ENCODE data around the gene SRSF3. TPM values are rescaled to one million over a fixed set of nuclear protein-coding genes. Genes with fewer than 3 reads are reported as not detected.

SRSF3 gene
- total and polyA plus RNA-seq, 9 of the 15 experiments (the other 6 are each of a cell fraction or from before 2014, with no cell fraction given) = 337 to 1,200 (median 518) TPM

- TF ChIP-seq MGA (IDR thresholded peaks at IDR 0.05) = no peak; the same call in 1 of the 2 replicates
- TF ChIP-seq HNRNPH1 (optimal IDR thresholded peaks at IDR 0.05; ENCODE audit: low read depth, low read length) = no peak
- TF ChIP-seq ZNF316 (IDR thresholded peaks at IDR 0.05) = 0 out of 2 replicates have a peak, but pooled peaks have one; percentile 12
- no peak for TF ChIP-seq MBD1 (CRISPR knock-in tag; IDR thresholded peaks at IDR 0.05)
- TF ChIP-seq NR2F6 (CRISPR knock-in tag; IDR thresholded peaks at IDR 0.05) = no peak
- no peak for TF ChIP-seq ZZZ3 (IDR thresholded peaks at IDR 0.05)
- no peak for TF ChIP-seq MEF2A (IDR thresholded peaks at IDR 0.05; ENCODE audit: control insufficient read depth, low read depth, low read length)
- peak; percentile 97 for TF ChIP-seq SUPT5H (IDR thresholded peaks at IDR 0.05)
These were observed 47.1 kb upstream of the SRSF3 start, which contains the start of gene STK38 (continued) for GRCh38 chr6:36546920-36547645.
